ENCODE results near the gene TET1. TPM values are rescaled to one million over a fixed set of nuclear protein-coding genes. Genes with fewer than 3 reads are reported as not detected.

The TET1 gene
- total and polyA plus RNA-seq, 9 of the 15 experiments (the other 6 are each of a cell fraction or from before 2014, with no cell fraction given): 2.6 to 21.3 (median 11.6) TPM

GRCh38 chr10:68720793-68721672 is 160.9 kb downstream of the TET1 start, which contains the start of gene CCAR1 (continued):
- TF ChIP-seq E2F5 (CRISPR knock-in tag; IDR thresholded peaks at IDR 0.05): 0 out of 2 replicates have a peak, but pooled peaks have one; percentile 82
- TF ChIP-seq TAF1 (IDR thresholded peaks at IDR 0.05; ENCODE audit: control insufficient read depth, extremely low read depth, insufficient read depth, low read length, severe bottlenecking): peak; percentile 90

GRCh38 chr10:68721673-68722335 is 161.7 kb downstream of the TET1 start:
- TSS peak; percentile 66 for BruUV-seq (replicated peaks)
- Histone ChIP-seq H2AFZ (ENCODE audit: low read depth, low read length) (peak overlapping the region; percentile 91), H3K9me1 (ENCODE audit: control insufficient read depth, insufficient read depth, low read length) (no peaks in the 10 kb centered on the region), H3K4me1 (replicated peaks in 1 of 2; ENCODE audit: control insufficient read depth in 2 of 2, insufficient read depth in 2 of 2, low read length in 2 of 2) (peaks cover 0 to 21% of the 10 kb centered on the region in 2 experiments; a peak in 3 of 5 replicates), H3K27me3 (ENCODE audit: control insufficient read depth in 2 of 2, insufficient read depth in 2 of 2, low read length in 2 of 2) (no peaks in the 10 kb centered on the region), H3K36me3 (ENCODE audit: control insufficient read depth, insufficient read depth, low read length) (peaks cover 42% of the 10 kb centered on the region), H3K79me2 (ENCODE audit: control insufficient read depth, insufficient read depth, low read length) (peaks cover 51% of the 10 kb centered on the region), H3K4me2 (ENCODE audit: insufficient read depth, low read length) (peak overlapping the region; percentile 88), H4K20me1 (replicated peaks; ENCODE audit: control insufficient read depth, insufficient read depth, low read length) (no peaks in the 10 kb centered on the region), H3K9me3 (replicated peaks; ENCODE audit: control insufficient read depth, insufficient read depth, low read depth, low read length) (peaks cover 6% of the 10 kb centered on the region; the same call in 1 of the 2 replicates), H3K27ac (ENCODE audit: extremely low read depth, low read depth, low read length) (peak overlapping the region; percentile 90), H3K4me3 (peak overlapping the region; percentile 82), H3K9ac (ENCODE audit: insufficient read depth in 1 of 2, low read depth in 2 of 2, low read length in 2 of 2) (peak overlapping the region; percentile 94 to 100)
- DNase-seq (ENCODE audit: extremely low read depth in 1 of 4, low spot score in 3 of 4) (peak in 2 of 4 experiments; percentile 48 to 60), ATAC-seq (peak; percentile 61), FAIRE-seq (no peak)
- WGBS (ENCODE audit: insufficient coverage, low coverage, missing lambda C conversion rate): under 1% methylated on average over 27 of the region's 27 CpGs
- ChIA-PET CTCF (ENCODE audit: low intra/inter-chr PET ratio) (no interaction called here), POLR2A (interaction anchor here (0.5 to 3.7 kb wide), 15 partner anchors 8 to 596 kb away, joined by 3 to 15 read pairs (median 4); partner anchors contain the start of genes DDX21 and TET1)
- intact Hi-C loops (cut with micrococcal nuclease): loop anchor here (2.0 kb wide), 1 partner anchor 165 kb away; no protein-coding TSS in a partner anchor
- in situ Hi-C loops (cut with MboI): no loop called here
- TF ChIP-seq GATAD2B (IDR thresholded peaks at IDR 0.05; ENCODE audit: borderline replicate concordance) (no peak), ETV6 (IDR thresholded peaks at IDR 0.05; ENCODE audit: borderline replicate concordance in 1 of 2, low read depth in 2 of 2, low read length in 1 of 2) (no peak), ETV6 (CRISPR knock-in tag; IDR thresholded peaks at IDR 0.05; ENCODE audit: borderline replicate concordance) (0 out of 2 replicates have a peak, but pooled peaks have one; percentile 2), RREB1 (CRISPR knock-in tag; IDR thresholded peaks at IDR 0.05) (no peak), SIN3A (IDR thresholded peaks at IDR 0.05; ENCODE audit: borderline replicate concordance in 2 of 2, control insufficient read depth in 1 of 2, low read depth in 2 of 2, low read length in 2 of 2) (0 out of 4 replicates have a peak, but pooled peaks of 1 of the 2 experiments have one; percentile 40)

Measured in K562 (cell line).